Islet of Langerhans (tissue), 1 donor: ENCODE results near the gene C19orf25.

Experiments
- FAIRE-seq: peaks from one replicate; lab custom pipeline; 2011; peaks lifted over from hg19 to GRCh38; lab: Jason Lieb, UNC

C19orf25 gene

DNA sequence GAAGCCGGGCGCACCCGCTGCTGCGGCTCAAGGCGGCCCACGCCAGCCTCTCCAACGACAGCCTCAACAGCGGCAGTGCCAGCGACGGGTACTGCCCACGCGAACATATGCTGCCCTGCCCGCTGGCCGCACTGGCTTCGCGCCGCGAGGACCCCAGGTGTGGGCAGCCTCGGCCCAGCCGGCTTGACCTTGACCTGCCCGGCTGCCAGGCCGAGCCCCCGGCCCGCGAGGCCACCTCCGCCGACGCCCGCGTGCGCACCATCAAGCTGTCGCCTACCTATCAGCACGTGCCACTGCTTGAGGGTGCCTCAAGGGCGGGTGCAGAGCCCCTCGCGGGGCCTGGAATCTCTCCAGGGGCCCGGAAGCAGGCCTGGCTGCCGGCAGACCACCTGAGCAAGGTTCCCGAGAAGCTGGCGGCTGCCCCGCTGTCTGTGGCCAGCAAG is 13.0 kb downstream of the C19orf25 start:
- FAIRE-seq = no peak

DNA sequence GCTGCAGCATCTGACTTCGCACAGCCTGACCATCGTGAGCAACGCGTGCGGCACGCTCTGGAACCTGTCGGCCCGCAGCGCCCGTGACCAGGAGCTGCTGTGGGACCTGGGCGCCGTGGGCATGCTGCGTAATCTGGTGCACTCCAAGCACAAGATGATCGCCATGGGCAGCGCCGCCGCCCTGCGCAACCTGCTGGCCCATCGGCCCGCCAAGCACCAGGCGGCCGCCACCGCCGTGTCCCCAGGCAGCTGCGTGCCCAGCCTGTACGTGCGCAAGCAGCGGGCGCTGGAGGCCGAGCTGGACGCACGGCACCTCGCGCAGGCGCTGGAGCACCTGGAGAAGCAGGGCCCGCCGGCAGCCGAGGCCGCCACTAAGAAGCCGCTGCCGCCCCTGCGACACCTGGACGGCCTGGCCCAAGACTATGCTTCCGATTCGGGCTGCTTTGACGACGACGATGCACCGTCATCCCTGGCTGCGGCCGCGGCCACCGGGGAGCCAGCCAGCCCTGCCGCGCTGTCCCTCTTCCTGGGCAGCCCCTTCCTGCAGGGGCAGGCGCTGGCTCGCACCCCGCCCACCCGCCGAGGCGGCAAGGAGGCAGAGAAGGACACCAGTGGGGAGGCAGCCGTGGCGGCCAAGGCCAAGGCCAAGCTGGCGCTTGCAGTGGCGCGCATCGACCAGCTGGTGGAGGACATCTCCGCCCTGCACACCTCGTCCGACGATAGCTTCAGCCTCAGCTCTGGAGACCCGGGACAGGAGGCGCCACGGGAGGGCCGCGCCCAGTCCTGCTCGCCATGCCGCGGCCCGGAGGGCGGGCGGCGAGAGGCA is 13.6 kb downstream of the C19orf25 start:
- no peak for FAIRE-seq

DNA sequence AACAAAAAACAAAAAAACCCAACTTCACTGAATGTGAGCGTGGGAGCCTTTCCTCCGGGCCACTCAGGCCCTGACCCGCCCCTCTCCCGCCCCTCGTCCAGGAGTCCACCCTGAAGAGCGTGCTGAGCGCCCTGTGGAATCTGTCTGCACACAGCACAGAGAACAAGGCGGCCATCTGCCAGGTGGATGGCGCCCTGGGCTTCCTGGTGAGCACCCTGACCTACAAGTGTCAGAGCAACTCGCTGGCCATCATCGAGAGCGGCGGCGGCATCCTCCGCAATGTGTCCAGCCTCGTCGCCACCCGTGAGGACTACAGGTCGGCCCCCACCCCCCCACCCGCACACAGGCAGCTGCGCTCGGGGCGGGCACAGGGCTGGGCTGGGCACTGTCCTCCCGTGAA is 17.2 kb downstream of the C19orf25 start:
- FAIRE-seq = no peak

DNA sequence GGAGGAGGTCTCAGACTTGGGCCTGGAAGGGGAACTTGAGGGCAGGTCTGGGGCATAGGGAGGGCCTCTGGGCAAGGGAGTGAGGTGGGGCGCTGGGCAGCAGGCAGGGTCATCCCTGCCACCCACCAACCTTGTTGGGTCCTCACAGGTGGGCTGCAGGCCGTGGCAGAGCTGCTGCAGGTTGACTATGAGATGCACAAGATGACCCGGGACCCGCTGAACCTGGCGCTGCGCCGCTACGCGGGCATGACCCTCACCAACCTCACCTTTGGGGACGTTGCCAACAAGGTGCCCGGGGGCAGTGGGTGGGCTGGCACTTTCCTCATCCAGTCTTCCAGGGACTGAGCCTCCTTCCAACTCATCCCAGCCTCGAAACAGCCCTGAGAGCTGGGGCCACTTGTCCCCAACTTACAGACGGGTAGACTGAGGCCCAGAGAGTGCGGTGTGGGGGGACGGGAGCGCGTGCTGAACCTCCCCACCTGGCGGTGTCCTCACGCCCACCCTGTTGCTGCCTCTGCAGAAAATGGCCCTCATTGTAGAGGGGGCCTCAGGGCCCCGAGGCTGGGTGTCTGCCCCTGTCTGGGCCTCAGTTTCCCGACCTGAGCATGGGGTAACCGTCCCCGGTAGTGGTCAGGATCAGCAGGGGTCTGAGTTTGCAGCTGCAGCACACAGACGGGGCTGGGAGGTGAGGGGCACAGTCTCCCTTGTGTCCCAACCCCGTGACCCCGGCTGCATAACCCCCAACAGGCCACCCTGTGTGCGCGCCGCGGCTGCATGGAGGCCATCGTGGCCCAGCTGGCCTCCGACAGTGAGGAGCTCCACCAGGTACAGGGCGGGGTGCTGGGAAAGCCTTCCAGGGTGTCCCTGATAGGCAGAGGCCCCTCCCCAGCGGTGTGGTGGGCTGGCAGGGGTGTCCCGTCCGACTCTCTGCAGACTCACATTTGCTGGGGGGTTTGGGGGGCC is 18.7 kb downstream of the C19orf25 start:
- no peak for FAIRE-seq

DNA sequence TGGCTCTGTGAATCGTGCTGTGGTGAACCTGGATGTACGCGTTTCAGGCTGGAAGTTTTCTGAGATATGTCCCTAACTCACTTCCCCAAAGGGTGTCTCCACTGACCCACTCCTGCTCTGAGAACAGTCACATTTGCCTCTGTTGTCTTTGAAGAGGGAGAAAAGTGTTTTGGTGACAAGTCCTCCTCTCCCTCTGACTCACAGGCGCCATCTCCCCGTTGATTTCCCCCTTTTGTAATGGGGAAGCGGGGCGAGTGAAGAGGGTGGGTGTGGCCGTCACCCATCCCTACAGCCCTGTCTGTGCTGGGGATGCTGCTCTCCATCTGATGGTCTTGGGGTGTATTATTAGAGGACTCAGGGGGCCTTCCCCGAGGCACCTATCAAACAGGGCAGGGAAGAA is 19.5 kb downstream of the C19orf25 start:
- no peak for FAIRE-seq

DNA sequence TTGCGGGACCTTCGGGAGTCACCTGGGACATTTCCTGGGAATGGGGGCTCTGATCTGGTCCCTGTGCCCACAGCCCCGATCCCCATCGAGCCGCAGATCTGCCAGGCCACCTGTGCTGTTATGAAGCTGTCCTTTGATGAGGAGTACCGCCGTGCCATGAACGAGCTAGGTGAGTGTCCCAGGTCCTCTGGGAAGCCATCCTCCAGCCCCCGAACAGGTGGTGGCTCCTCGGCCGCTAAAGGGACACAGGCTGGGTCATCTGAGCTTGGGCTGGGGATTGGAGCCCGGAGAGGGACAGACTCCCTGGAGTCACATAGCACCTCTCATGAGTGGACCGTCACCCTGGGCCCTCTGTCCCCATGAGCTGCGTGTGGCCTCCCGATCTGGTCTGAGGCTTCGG is 21.1 kb downstream of the C19orf25 start:
- FAIRE-seq = no peak

DNA sequence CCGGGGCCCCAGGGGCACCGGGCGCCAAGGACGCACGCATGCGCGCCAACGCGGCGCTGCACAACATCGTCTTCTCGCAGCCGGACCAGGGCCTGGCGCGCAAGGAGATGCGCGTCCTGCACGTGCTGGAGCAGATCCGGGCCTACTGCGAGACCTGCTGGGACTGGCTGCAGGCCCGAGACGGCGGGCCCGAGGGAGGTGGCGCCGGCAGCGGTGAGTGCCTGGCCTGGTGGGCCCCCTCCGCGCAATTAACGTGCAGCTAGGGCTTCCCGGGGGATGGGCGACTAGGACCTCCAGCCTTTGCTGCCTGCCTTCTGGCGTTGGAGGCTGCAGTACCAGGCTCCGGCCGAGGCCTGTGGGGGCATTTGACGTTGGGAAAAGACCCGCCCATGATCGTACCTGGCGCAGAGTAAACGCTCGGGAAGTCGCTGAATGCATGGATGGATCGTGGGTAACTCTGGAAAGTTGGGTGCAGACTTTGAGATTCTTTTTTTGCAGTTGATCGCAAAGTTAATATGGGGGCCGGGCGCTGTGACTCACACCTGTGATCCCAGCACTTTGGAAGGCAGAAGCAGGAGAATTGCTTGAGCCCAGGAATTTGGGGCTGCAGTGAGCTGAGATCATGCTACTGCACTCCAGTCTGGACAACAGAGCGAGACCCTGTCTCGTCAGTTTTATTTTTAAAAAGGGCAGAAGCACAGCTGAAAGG is 21.8 kb downstream of the C19orf25 start:
- FAIRE-seq = no peak

DNA sequence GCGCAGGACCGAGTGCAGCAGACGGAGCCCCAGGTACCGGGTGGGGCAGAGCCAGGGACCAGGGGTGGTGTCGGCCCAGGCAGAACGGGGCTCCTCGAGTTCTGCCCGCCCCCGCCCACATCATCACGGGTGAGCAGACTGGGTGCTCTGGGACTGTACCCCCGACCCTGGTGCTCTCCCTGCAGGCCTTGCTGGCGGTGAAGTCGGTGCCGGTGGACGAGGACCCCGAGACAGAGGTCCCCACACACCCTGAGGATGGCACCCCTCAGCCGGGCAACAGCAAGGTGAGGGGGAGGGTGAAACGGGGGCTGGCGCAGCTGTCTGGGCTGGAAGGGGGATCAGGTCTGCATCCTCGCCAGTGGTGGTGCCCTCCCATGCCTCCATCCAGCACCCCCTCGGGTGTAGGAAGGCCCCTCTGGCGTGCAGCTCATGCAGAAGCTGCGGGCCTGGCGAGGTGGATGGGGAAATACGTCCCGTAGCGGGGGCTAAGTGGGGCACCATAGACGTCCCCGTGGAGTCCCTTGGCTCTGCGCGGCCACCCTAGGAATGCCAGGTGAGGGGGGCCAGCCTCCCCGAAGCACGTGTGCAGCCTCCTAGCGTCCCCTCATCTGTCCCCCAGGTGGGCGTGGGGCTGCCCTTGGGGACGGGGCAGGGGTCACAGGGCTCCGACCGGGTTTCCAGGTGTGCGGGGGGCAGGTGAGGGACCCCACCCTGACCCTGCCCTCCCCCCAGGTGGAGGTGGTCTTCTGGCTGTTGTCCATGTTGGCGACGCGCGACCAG is 22.7 kb downstream of the C19orf25 start:
- FAIRE-seq = no peak

DNA sequence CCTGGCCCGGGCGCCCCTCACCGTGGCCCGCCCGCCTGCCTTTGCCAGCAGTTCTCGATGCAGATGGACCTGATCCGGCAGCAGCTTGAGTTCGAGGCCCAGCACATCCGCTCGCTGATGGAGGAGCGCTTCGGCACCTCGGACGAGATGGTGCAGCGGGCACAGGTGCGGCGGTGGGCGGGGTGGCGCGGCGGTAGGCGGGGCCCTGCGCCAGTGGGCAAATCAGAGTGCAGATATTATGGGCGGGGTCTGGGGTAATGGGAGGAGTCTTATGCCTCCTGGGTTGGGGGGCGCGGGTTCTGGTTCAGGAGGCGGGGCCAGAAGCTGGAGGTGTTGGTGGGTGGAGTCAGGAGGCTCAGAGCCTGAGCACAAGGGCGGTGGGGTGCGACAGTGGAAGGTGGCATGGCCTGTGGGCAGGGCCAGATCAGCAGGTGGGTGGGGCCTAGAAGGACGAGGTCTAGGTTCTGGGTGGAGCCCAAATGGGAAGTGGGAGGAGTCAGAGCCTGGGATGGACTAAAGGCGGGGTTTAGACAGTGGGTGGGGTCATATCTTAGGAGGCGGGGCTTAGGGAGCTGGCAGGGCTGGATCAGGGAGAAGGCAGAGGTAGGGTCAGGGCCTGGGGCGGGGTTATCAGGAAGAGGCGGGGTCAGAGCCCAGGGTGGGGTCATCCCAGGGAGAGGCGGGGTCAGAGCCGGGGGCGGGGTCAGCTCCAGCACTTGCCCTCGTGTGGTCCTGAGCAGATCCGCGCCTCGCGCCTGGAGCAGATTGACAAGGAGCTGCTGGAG is 23.5 kb downstream of the C19orf25 start:
- FAIRE-seq = no peak

DNA sequence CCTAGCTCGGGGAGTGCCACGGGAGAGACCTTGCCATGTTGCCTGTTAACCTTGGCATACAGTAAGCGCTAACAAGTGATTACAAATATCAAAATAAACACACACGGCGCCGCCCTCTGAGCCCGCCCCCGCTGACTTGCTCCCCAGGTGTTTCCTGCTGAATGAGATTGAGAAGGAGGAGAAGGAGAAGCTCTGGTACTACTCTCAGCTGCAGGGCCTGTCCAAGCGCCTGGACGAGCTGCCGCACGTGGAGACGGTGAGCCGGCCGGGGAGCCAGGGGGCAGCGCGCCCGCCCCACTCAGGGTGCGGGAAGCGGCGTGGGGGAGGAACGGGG is 24.0 kb downstream of the C19orf25 start:
- no peak for FAIRE-seq

DNA sequence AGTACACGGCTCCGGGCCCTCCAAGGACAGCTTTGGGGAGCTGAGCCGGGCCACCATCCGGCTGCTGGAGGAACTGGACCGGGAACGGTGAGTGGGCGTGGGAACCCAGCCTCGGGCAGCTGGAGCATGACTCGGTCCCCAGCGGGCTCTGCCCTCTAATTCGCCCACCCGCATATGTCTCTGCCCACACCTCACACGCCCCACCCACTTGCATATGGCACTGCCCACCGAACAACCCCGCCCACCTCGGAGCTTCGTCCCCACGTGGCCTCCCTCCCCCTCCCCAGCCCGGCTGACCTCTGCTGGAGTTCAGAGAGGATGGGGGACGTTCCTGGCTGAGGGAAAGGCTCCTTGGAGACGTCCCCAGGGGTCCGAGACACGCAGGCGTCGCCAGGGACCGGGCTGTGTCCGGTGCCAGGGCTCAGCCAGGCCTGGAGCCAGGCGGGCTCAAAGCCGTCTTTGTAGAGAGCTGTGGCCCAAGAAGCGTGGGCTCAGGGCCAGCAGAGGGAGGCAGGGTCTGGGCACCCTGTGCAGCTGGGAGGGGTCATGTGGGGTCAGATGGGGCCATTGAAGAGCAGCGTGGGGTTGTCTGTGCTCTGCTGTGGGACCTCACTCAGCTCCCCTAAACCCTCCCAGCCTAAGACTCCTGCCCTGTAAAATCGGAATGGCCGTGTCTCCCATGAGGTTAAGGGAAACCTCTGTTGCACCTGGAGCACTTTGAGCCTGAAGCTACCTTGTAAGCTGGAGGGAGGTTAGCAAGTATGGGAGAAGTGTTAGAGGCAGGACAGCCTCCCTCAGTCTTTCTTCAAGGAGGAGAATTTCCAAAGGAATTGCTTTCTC is 25.3 kb downstream of the C19orf25 start:
- FAIRE-seq = no peak

DNA sequence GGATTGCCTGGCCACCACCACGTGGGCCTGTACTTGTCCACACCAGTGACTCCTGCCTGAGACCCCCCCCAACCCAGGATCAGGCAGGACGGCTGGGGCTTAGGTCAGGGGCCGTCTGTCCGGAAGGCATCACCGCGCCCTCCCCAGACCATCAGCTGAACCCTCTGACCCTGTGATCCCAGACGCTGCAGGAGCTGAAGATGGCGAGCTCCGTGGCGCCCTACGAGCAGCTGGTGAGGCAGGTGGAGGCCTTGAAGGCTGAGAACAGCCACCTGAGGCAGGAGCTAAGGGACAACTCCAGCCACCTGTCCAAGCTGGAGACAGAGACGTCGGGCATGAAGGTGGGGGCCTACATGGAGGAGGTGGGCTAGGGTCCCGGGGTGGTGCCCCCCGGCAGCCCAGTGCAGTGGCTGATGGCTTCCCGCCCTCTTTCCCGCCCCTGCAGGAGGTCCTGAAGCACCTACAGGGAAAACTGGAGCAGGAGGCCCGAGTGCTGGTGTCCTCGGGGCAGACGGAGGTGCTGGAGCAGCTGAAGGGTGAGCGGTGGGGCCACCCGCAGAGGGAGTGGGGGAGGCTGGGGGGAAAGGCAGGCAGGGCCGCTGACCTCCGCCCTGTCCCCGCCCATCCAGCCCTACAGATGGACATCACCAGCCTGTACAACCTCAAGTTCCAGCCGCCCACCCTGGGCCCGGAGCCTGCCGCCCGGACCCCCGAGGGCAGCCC is 26.1 kb downstream of the C19orf25 start:
- no peak for FAIRE-seq

DNA sequence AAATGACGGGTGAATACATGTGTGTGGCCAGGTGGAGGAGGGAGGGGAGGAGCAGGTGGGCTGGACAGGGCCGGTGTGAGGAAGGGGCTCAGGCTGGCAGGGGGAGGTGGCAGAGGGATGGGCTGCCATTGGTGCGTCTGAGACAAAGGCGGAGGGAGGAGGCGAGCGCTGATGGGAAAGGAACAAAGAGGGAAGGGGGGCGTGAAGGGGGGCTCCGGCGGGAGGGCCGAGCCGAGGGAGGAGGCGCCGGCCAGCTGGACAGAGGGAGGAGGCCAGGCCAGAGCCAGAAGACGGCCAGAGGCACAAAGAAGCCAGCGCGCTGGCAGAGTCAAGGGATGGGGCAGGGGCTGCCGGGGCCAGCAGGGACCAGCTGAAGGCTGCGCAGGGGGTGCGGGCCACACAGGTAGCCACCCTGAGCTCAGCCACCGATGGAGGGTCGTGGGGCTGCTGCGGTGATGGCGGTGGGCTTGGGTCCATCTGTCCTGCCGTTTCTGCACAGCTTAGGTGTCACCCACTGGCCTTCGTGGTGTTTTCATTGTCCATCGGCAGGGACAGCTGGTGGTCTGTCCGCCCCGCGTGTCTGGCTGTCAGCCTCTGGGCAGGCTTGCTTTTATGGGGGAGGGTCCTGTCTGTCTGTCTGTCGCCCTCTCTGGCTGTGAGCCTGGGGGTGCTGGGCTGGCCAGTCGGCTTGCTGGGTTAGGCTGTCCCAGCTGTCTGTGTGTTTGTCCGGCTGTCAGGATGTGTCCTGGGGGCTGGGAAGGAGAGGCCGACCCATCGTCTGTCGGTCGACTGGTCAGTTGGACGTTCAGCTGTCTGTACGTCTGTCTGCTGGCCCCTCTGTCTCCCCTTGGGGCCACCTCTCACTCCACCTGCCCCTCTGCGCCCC is 26.9 kb downstream of the C19orf25 start:
- no peak for FAIRE-seq

DNA sequence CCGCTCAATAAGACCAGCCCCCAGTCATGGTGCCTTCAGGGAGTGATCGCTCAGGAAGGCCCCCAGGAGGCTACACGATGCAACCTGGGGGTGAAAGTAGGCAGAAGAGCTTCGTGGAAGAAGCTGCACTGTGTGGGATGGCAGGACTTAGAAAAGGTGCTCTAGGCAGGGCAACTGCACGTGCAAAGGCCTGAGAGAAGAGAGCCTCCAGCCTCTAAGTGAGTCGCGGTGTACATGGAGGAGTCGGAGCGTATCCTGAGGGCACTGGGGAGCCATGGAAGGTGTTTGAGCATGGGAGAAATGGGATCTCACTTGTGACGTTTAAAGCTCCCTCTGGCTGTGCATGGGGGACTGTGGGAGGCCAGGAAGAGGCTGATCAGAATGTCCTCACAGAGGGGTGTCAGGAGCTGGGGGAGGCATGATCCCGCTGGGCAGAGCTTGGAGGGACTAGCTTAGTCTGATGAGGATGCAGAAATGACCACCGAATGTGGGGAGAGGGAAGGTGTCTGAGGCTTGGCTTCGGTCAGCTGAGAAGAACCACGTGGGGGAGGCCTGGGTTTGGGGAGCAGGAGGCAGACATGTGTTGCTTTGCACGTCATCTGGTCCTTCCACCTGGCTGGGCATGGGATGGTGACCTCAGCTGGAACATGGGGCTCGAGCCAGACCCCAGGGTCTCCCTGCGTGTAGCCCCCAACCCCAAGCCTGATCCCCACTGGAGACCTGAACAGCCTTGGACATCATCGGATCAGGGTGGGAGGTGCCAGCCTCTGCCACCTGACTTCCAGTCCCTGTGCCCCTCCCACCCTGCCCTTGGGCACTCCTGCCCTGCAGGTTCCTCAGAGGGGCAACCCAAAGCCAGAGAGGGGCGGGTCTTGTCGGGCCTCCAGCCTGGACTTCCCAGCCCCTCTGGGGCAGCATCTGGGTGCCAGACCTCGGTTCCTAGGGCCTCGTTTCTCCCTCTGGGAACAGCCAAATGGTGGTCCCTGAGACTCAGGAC is 28.0 kb downstream of the C19orf25 start:
- no peak for FAIRE-seq

DNA sequence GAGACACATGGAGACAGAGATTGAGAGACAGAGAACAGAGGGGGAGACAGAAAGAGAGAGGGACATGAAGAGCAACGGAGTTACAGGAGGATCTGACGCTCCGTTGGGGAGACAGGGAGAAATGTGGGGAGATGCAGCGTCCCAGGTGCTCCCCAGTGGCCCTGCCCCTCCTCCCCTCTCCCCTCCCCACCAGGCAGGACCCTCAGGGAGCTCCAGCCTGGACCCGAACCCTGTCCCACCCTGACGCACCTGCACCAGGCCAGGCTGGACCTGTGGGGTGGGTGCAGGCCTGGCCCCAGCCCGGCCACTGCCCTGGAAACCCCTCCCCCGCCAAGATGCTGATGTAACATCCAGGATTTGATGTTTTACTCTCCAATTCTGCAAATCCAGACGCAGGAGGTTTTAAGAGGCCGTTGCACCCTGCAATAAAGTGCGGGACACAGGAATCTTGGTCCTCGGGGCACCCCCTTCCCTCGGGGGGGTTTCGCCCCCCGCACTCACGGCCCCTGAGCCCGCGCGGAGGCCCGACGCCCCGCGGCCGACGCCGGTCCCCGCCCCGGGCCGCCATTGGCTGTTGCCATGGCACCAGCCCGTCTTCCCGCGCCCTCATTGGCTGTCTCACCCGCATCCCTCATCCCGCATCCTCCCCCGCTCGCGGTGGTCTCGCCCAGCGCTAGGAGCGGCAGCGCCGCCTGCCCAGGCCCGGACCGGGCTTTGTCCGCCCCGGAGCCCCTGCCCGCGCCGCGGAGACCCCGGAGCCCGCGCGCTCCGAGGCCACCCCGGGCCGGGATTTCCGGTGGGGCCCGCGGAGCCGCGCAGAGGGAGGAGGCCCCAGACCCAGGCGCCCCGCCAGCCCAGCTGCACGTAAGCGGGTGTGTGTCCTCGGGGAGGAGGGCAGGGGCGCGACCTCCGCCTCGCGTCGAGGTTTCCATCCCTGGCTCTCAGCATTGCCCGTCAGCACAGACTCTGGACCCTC is 29.3 kb downstream of the C19orf25 start, which contains the start of gene APC2:
Gene APC2 (plus strand): TSS at position 655 of the 976 bp plus-strand sequence. CDS start 2,881 bp downstream, outside the sequence.
- no peak for FAIRE-seq

DNA sequence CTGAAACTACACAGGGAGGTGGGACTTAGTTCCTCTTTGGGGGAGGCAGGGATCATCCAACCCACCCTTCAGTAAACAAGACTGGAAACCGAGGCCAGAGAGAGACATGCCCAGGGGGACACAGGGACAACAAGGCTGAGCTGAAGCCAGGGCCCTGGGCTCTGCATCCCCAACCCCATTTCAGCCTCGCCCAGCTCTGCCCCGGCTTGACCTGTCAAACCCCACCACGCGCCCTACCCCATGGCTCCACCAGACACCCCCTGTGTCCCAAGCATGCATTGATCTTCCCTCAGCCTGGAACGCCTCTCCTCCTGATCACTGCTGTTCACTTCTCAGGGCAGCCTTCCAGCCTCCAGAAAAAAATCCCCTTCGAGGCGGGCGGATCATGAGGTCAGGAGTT is 31.1 kb downstream of the C19orf25 start:
- no peak for FAIRE-seq
